Activated CD4-positive, alpha-beta T cell treated with anti-CD3 and anti-CD28 coated beads, Interleukin-2, amount 10 ng/mL, durations not matched to agents 7 days and 5 days (primary cell): ENCODE measurements around the gene PDCD4. TPM values are rescaled to one million over a fixed set of nuclear protein-coding genes. Genes with fewer than 3 reads are reported as not detected.
"Not testable (repeated sequence)": the region's sequence is repeated elsewhere in the genome, so short reads cannot be mapped to it uniquely, and the experiment has no call there.

Experiments
- CTCF ChIA-PET: fragments of 350-600 bp; sonication (Branson Sonifier 250); formaldehyde crosslinking; loops from one replicate; lab custom pipeline; 2021; ENCODE audit warnings: antibody characterized with exemption; lab: Charles Lee
- POLR2A ChIA-PET: fragments of 350-600 bp; sonication (Branson Sonifier 250); formaldehyde crosslinking; loops from one replicate; lab custom pipeline; 2021; ENCODE audit warnings: antibody characterized with exemption; lab: Charles Lee
- DNase-seq: peaks from one replicate; pipeline ENCODE4 v3.0.0-alpha.2; 2020
- H3K27ac Mint-ChIP-seq: one replicate; pipeline ENCODE4 v1.8.0; 2021; ENCODE audit warnings: mild to moderate bottlenecking, moderate library complexity, mixed read lengths
- H3K27me3 Mint-ChIP-seq: one replicate; pipeline ENCODE4 v1.8.0; 2021; ENCODE audit warnings: mixed read lengths
- H3K36me3 Mint-ChIP-seq: one replicate; pipeline ENCODE4 v1.8.0; 2021; ENCODE audit warnings: low read depth, mixed read lengths
- H3K4me1 Mint-ChIP-seq: one replicate; pipeline ENCODE4 v1.8.0; 2021; ENCODE audit warnings: mixed read lengths
- H3K4me3 Mint-ChIP-seq: one replicate; pipeline ENCODE4 v1.8.0; 2021; ENCODE audit warnings: mild to moderate bottlenecking, moderate library complexity, mixed read lengths
- H3K9me3 Mint-ChIP-seq: one replicate; pipeline ENCODE4 v1.8.0; 2021; ENCODE audit warnings: mixed read lengths
- total RNA-seq, 2 experiments: library from RNA; stranded (reverse); gene quantifications; one replicate each; pipeline ENCODE4 v1.2.3, GENCODE V29; 2021

The PDCD4 gene
- total RNA-seq, 2 experiments from 2014 or later = 63.8 to 81.0 TPM

GRCh38 chr10:110901954-110902819 is 30.5 kb downstream of the PDCD4 start:
- DNase-seq = no peak
- Mint-ChIP-seq H3K27ac (no peak overlapping the region), H3K9me3 (no peaks in the 10 kb centered on the region), H3K36me3 (peaks cover 52% of the 10 kb centered on the region), H3K4me1 (peaks cover 22% of the 10 kb centered on the region), H3K27me3 (no peaks in the 10 kb centered on the region), H3K4me3 (no peak overlapping the region)
- ChIA-PET POLR2A (interaction anchor here (1.4 kb wide), 1 partner anchor 16 kb away, joined by 4 read pairs; the partner anchor contains the start of gene BBIP1), CTCF (interaction anchor here (0.8 to 2.5 kb wide), 8 partner anchors 8 to 153 kb away, joined by 3 to 9 read pairs (median 4); partner anchors contain the start of gene BBIP1)

GRCh38 chr10:110903280-110904278 is 31.9 kb downstream of the PDCD4 start:
- Mint-ChIP-seq H3K27me3 (no peaks in the 10 kb centered on the region), H3K4me3 (no peak overlapping the region), H3K9me3 (no peaks in the 10 kb centered on the region), H3K4me1 (peaks cover 24% of the 10 kb centered on the region), H3K27ac (no peak overlapping the region), H3K36me3 (peaks cover 46% of the 10 kb centered on the region)
- no peak for DNase-seq
- POLR2A ChIA-PET = no interaction called here
- CTCF ChIA-PET = interaction anchor here (1.2 to 1.3 kb wide), 3 partner anchors 10 to 154 kb away, joined by 3 to 6 read pairs (median 3); partner anchors contain the start of gene PDCD4

- Mint-ChIP-seq H3K36me3 (peaks cover 11% of the 10 kb centered on the region), H3K4me3 (no peak overlapping the region), H3K9me3 (no peaks in the 10 kb centered on the region), H3K4me1 (peaks cover 2% of the 10 kb centered on the region), H3K27ac (no peak overlapping the region), H3K27me3 (no peaks in the 10 kb centered on the region)
- CTCF ChIA-PET = interaction anchor here (0.6 to 2.4 kb wide), 5 partner anchors 8 to 238 kb away, joined by 3 to 9 read pairs (median 4); no protein-coding TSS in a partner anchor
- no peak for DNase-seq
- POLR2A ChIA-PET = no interaction called here
Measured at GRCh38 chr10:110910138-110910537, 38.4 kb downstream of the PDCD4 start.

- Mint-ChIP-seq H3K9me3 (no peaks in the 10 kb centered on the region), H3K36me3 (peaks cover 11% of the 10 kb centered on the region), H3K4me3 (no peak overlapping the region), H3K27me3 (no peaks in the 10 kb centered on the region), H3K4me1 (peaks cover 11% of the 10 kb centered on the region), H3K27ac (no peak overlapping the region)
- POLR2A ChIA-PET = no interaction called here
- DNase-seq = no peak
- CTCF ChIA-PET = interaction anchor here (0.6 to 1.5 kb wide), 3 partner anchors 11 to 167 kb away, joined by 3 to 4 read pairs (median 4); no protein-coding TSS in a partner anchor
Measured at GRCh38 chr10:110912374-110912773, 40.6 kb downstream of the PDCD4 start.

- H3K36me3 Mint-ChIP-seq = peaks cover 11% of the 10 kb centered on the region
- CTCF ChIA-PET = interaction anchor here (1.5 kb wide), 1 partner anchor 13 kb away, joined by 4 read pairs; no protein-coding TSS in a partner anchor
Measured at GRCh38 chr10:110914431-110914830, 42.7 kb downstream of the PDCD4 start.

GRCh38 chr10:110915035-110915434 is 43.3 kb downstream of the PDCD4 start:
- Mint-ChIP-seq H3K27me3 (no peaks in the 10 kb centered on the region), H3K9me3 (no peaks in the 10 kb centered on the region), H3K4me1 (peaks cover 18% of the 10 kb centered on the region), H3K4me3 (no peak overlapping the region), H3K27ac (no peak overlapping the region), H3K36me3 (peaks cover 9% of the 10 kb centered on the region)
- ChIA-PET CTCF (interaction anchor here (0.7 to 1.5 kb wide), 2 partner anchors 9 to 14 kb away, joined by 3 to 4 read pairs; no protein-coding TSS in a partner anchor), POLR2A (no interaction called here)
- DNase-seq = no peak

More at GRCh38 chr10:110914431-110914830, 42.7 kb downstream of the PDCD4 start:
- H3K9me3 Mint-ChIP-seq = no peaks in the 10 kb centered on the region
- no peak overlapping the region for H3K4me3 Mint-ChIP-seq
- H3K4me1 Mint-ChIP-seq = peaks cover 18% of the 10 kb centered on the region
- POLR2A ChIA-PET = no interaction called here
- H3K27ac Mint-ChIP-seq = no peak overlapping the region
- no peak for DNase-seq
- H3K27me3 Mint-ChIP-seq = no peaks in the 10 kb centered on the region

GRCh38 chr10:110915600-110915999 is 43.9 kb downstream of the PDCD4 start:
- POLR2A ChIA-PET, H3K36me3 Mint-ChIP-seq, H3K4me3 Mint-ChIP-seq, H3K9me3 Mint-ChIP-seq, H3K27me3 Mint-ChIP-seq, H3K27ac Mint-ChIP-seq, DNase-seq: not testable (repeated sequence)
- CTCF ChIA-PET = interaction anchor here (0.7 kb wide), 1 partner anchor 9 kb away, joined by 3 read pairs; no protein-coding TSS in a partner anchor
- peaks cover 18% of the 10 kb centered on the region for H3K4me1 Mint-ChIP-seq

- no peak overlapping the region for H3K4me3 Mint-ChIP-seq
- peaks cover 21% of the 10 kb centered on the region for H3K4me1 Mint-ChIP-seq
- H3K9me3 Mint-ChIP-seq = no peaks in the 10 kb centered on the region
- H3K27me3 Mint-ChIP-seq = no peaks in the 10 kb centered on the region
- POLR2A ChIA-PET = no interaction called here
- peaks cover 3% of the 10 kb centered on the region for H3K36me3 Mint-ChIP-seq
- H3K27ac Mint-ChIP-seq = no peak overlapping the region
- CTCF ChIA-PET = interaction anchor here (0.7 to 1.5 kb wide), 5 partner anchors 8 to 957 kb away, joined by 3 to 6 read pairs (median 3); no protein-coding TSS in a partner anchor
- no peak for DNase-seq
Measured at GRCh38 chr10:110916554-110917346, 45.0 kb downstream of the PDCD4 start.

GRCh38 chr10:110918269-110918642 is 46.5 kb downstream of the PDCD4 start:
- ChIA-PET CTCF (interaction anchor here (1.0 to 2.1 kb wide), 8 partner anchors 8 to 116 kb away, joined by 3 to 11 read pairs (median 3); no protein-coding TSS in a partner anchor), POLR2A (interaction anchor here (1.8 kb wide), 1 partner anchor 16 kb away, joined by 4 read pairs; no protein-coding TSS in a partner anchor)
- H3K9me3 Mint-ChIP-seq = no peaks in the 10 kb centered on the region
- H3K36me3 Mint-ChIP-seq = peaks cover 3% of the 10 kb centered on the region
- H3K4me1 Mint-ChIP-seq = peaks cover 29% of the 10 kb centered on the region
- H3K4me3 Mint-ChIP-seq = peak overlapping the region; percentile 84
- H3K27ac Mint-ChIP-seq = peak overlapping the region; percentile 87
- DNase-seq = peak; percentile 89
- H3K27me3 Mint-ChIP-seq = no peaks in the 10 kb centered on the region

- ChIA-PET POLR2A (interaction anchor here (0.6 to 1.8 kb wide), 4 partner anchors 16 to 172 kb away, joined by 3 to 6 read pairs (median 4); no protein-coding TSS in a partner anchor), CTCF (interaction anchor here (0.6 to 2.1 kb wide), 11 partner anchors 9 to 594 kb away, joined by 3 to 11 read pairs (median 3); no protein-coding TSS in a partner anchor)
- no peaks in the 10 kb centered on the region for H3K9me3 Mint-ChIP-seq
- H3K27me3 Mint-ChIP-seq = no peaks in the 10 kb centered on the region
- H3K4me3 Mint-ChIP-seq = peak within 1 kb of the TSS; percentile 97
- DNase-seq = no peak
- H3K36me3 Mint-ChIP-seq = peaks cover 3% of the 10 kb centered on the region
- peaks cover 33% of the 10 kb centered on the region for H3K4me1 Mint-ChIP-seq
- H3K27ac Mint-ChIP-seq = peak within 1 kb of the TSS; percentile 96
Measured at GRCh38 chr10:110918643-110919348, 47.1 kb downstream of the PDCD4 start, which contains the start of gene BBIP1. TSS of gene BBIP1 (minus strand) at chr10:110919180. CDS start at chr10:110918157, 1,023 bp downstream.
